GM13977 (cell line): ENCODE results near the gene HFE.
"Not testable (repeated sequence)": the region's sequence is repeated elsewhere in the genome, so short reads cannot be mapped to it uniquely, and the experiment has no call there.

ENCODE experiments used
- DNase-seq: peaks from one replicate; pipeline ENCODE4 v3.0.0; 2012; ENCODE audit warnings: low spot score
- CTCF ChIP-seq: IDR thresholded peaks from 2 replicates; pipeline ENCODE4 v1.5.1; 2012; ENCODE audit warnings: mild to moderate bottlenecking, control low read depth; ENCODE audit not compliant: insufficient read depth; ENCODE audit errors: extremely low read depth, missing control alignments
- in situ Hi-C: fragments of 300-500 bp; cut with MboI; formaldehyde crosslinking; loops from one replicate; pipeline ENCODE4 v1.12.0; 2022; ENCODE audit warnings: low sequenced_read_pairs, low pct_unique_long_range_greater_than_20kb, mixed read lengths, inconsistent platforms; ENCODE audit not compliant: unreplicated experiment

The HFE gene

GRCh38 chr6:26055719-26056582 lies 31.3 kb upstream of the HFE start:
- in situ Hi-C loops: loop anchor here (5.0 kb wide), 1 partner anchor 36 kb away; no protein-coding TSS in a partner anchor
- peak; percentile 77 for DNase-seq
- no peak for TF ChIP-seq CTCF

- no peak for TF ChIP-seq CTCF
- in situ Hi-C loops: loop anchor here (5.0 kb wide), 1 partner anchor 36 kb away; no protein-coding TSS in a partner anchor
- DNase-seq: no peak
Observed at GRCh38 chr6:26056583-26057350, 30.5 kb upstream of the HFE start.

- no peak for DNase-seq
- no peak for TF ChIP-seq CTCF
- in situ Hi-C loops: loop anchor here (5.0 kb wide), 1 partner anchor 34 kb away; no protein-coding TSS in a partner anchor
Observed at GRCh38 chr6:26057899-26058298, 29.3 kb upstream of the HFE start.

GRCh38 chr6:26058477-26059033 lies 28.7 kb upstream of the HFE start:
- in situ Hi-C loops: loop anchor here (5.0 kb wide), 1 partner anchor 34 kb away; no protein-coding TSS in a partner anchor
- not testable (repeated sequence) for DNase-seq

GRCh38 chr6:26059941-26060340 lies 27.3 kb upstream of the HFE start:
- in situ Hi-C loops: loop anchor here (5.0 kb wide), 1 partner anchor 32 kb away; no protein-coding TSS in a partner anchor
- no peak for TF ChIP-seq CTCF
- no peak for DNase-seq

GRCh38 chr6:26064619-26065257 lies 22.5 kb upstream of the HFE start:
- TF ChIP-seq CTCF: peak; percentile 79
- in situ Hi-C loops: no loop called here
- DNase-seq: no peak
